Measurements from ENCODE around the gene MITF. TPM values are rescaled to one million over a fixed set of nuclear protein-coding genes. Genes with fewer than 3 reads are reported as not detected.

MITF gene
- total RNA-seq, 1 donor from 2014 or later: 5.7 TPM

GRCh38 chr3:69823743-69824142 lies 84.5 kb downstream of the MITF start:
- Mint-ChIP-seq H3K27me3 (ENCODE audit: low read depth) (no peaks in the 10 kb centered on the region), H3K36me3 (ENCODE audit: low read depth) (peaks cover 2% of the 10 kb centered on the region), H3K27ac (ENCODE audit: unreplicated experiment) (no peak overlapping the region), H3K9me3 (ENCODE audit: low read depth) (peaks cover 3% of the 10 kb centered on the region), H3K4me3 (ENCODE audit: unreplicated experiment) (no peak overlapping the region), H3K4me1 (ENCODE audit: low read depth) (peaks cover 13% of the 10 kb centered on the region)
- DNase-seq (ENCODE audit: low spot score): no peak
- no peak for TF ChIP-seq CTCF (IDR thresholded peaks at IDR 0.05)

GRCh38 chr3:69825446-69825845 lies 86.2 kb downstream of the MITF start:
- Mint-ChIP-seq H3K9me3 (ENCODE audit: low read depth) (peaks cover 3% of the 10 kb centered on the region), H3K4me3 (ENCODE audit: unreplicated experiment) (no peak overlapping the region), H3K27ac (ENCODE audit: unreplicated experiment) (no peak overlapping the region), H3K36me3 (ENCODE audit: low read depth) (peaks cover 2% of the 10 kb centered on the region), H3K4me1 (ENCODE audit: low read depth) (peaks cover 15% of the 10 kb centered on the region), H3K27me3 (ENCODE audit: low read depth) (no peaks in the 10 kb centered on the region)
- no peak for TF ChIP-seq CTCF (IDR thresholded peaks at IDR 0.05)
- no peak for DNase-seq (ENCODE audit: low spot score)

- Mint-ChIP-seq H3K27ac (ENCODE audit: unreplicated experiment) (no peak overlapping the region), H3K4me3 (ENCODE audit: unreplicated experiment) (no peak overlapping the region), H3K9me3 (ENCODE audit: low read depth) (peaks cover 3% of the 10 kb centered on the region), H3K27me3 (ENCODE audit: low read depth) (no peaks in the 10 kb centered on the region), H3K36me3 (ENCODE audit: low read depth) (peaks cover 2% of the 10 kb centered on the region), H3K4me1 (ENCODE audit: low read depth) (peaks cover 11% of the 10 kb centered on the region)
- no peak for TF ChIP-seq CTCF (IDR thresholded peaks at IDR 0.05)
- DNase-seq (ENCODE audit: low spot score): no peak
Observed at GRCh38 chr3:69827127-69827526, 87.9 kb downstream of the MITF start.

GRCh38 chr3:69828817-69829216 lies 89.6 kb downstream of the MITF start:
- Mint-ChIP-seq H3K27me3 (ENCODE audit: low read depth) (no peaks in the 10 kb centered on the region), H3K27ac (ENCODE audit: unreplicated experiment) (no peak overlapping the region), H3K36me3 (ENCODE audit: low read depth) (peaks cover 2% of the 10 kb centered on the region), H3K9me3 (ENCODE audit: low read depth) (no peaks in the 10 kb centered on the region), H3K4me1 (ENCODE audit: low read depth) (peaks cover 5% of the 10 kb centered on the region), H3K4me3 (ENCODE audit: unreplicated experiment) (no peak overlapping the region)
- TF ChIP-seq CTCF (IDR thresholded peaks at IDR 0.05): no peak
- DNase-seq (ENCODE audit: low spot score): no peak

- Mint-ChIP-seq H3K36me3 (ENCODE audit: low read depth) (peaks cover 2% of the 10 kb centered on the region), H3K27ac (ENCODE audit: unreplicated experiment) (no peak overlapping the region), H3K4me1 (ENCODE audit: low read depth) (peaks cover 5% of the 10 kb centered on the region), H3K4me3 (ENCODE audit: unreplicated experiment) (no peak overlapping the region), H3K27me3 (ENCODE audit: low read depth) (no peaks in the 10 kb centered on the region), H3K9me3 (ENCODE audit: low read depth) (peaks cover 4% of the 10 kb centered on the region)
- no peak for DNase-seq (ENCODE audit: low spot score)
- no peak for TF ChIP-seq CTCF (IDR thresholded peaks at IDR 0.05)
Observed at GRCh38 chr3:69830147-69830546, 90.9 kb downstream of the MITF start.
